ENCODE data around the gene TBC1D19.

DNA sequence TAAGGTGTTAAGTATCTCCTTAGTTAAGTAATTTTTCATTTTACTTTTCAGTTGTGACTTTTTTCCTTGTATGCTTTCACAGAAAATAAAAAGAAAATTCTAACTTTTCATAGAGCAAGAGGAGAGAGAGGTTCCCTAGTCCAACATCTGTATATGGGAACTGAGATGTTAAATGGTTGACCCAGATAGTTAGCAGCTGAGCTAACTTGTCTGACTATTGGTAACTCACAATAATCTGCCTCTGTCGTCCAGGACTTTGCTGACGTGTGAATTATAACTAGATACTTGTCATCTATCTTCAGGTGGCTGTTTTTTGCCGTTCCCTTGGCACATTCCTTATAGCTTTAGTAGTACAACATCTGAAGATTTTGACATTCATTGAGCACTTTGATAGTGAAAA, 29.9 kb downstream of the TBC1D19 start:
- no peak for TF ChIP-seq POLR2A (IDR thresholded peaks at IDR 0.05)
- TF ChIP-seq, protein P1, sequence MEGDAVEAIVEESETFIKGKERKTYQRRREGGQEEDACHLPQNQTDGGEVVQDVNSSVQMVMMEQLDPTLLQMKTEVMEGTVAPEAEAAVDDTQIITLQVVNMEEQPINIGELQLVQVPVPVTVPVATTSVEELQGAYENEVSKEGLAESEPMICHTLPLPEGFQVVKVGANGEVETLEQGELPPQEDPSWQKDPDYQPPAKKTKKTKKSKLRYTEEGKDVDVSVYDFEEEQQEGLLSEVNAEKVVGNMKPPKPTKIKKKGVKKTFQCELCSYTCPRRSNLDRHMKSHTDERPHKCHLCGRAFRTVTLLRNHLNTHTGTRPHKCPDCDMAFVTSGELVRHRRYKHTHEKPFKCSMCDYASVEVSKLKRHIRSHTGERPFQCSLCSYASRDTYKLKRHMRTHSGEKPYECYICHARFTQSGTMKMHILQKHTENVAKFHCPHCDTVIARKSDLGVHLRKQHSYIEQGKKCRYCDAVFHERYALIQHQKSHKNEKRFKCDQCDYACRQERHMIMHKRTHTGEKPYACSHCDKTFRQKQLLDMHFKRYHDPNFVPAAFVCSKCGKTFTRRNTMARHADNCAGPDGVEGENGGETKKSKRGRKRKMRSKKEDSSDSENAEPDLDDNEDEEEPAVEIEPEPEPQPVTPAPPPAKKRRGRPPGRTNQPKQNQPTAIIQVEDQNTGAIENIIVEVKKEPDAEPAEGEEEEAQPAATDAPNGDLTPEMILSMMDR (IDR thresholded peaks at IDR 0.05 in 4 of 5, conservative IDR thresholded peaks at IDR 0.05 in 1 of 5): no peak
